ENCODE results near the gene TMEM202.
A peak's percentile ranks its signal among the peaks of the same experiment; 100 is the strongest.

GRCh38 chr15:72375846-72376581 is 22.1 kb upstream of the TMEM202 start, which contains the start of gene HEXA:
- TF ChIP-seq ZBTB4 (CRISPR knock-in tag; IDR thresholded peaks at IDR 0.05; ENCODE audit: borderline replicate concordance) (peak; percentile 69; the same call in 1 of the 2 replicates), ZNF607 (CRISPR knock-in tag; IDR thresholded peaks at IDR 0.05; ENCODE audit: borderline replicate concordance) (peak; percentile 78), ZNF530 (CRISPR knock-in tag; IDR thresholded peaks at IDR 0.05; ENCODE audit: low read depth) (no peak), MEIS2 (CRISPR knock-in tag; IDR thresholded peaks at IDR 0.05) (peak; percentile 87; the same call in 1 of the 2 replicates), CSRNP1 (CRISPR knock-in tag; IDR thresholded peaks at IDR 0.05) (peak; percentile 79), ZNF7 (CRISPR knock-in tag; IDR thresholded peaks at IDR 0.05) (peak; percentile 16; the same call in 1 of the 2 replicates), FOXM1 (CRISPR knock-in tag; IDR thresholded peaks at IDR 0.05) (no peak)

All from HepG2 (cell line).